GM19193 (cell line): ENCODE data around the gene BCAM.

ENCODE experiments used
- POLR2A ChIP-seq: IDR thresholded peaks from 4 replicates; pipeline ENCODE4 v1.6.1; 2011; ENCODE audit not compliant: insufficient read depth, insufficient read length; ENCODE audit errors: extremely low read depth

The BCAM gene

GRCh38 chr19:44808463-44809371, at the start of gene BCAM:
BCAM (plus strand) TSS chr19:44809103; CDS start chr19:44809125, 22 bp downstream.
- TF ChIP-seq POLR2A, result no peak

- TF ChIP-seq POLR2A, result no peak
These were observed 46.9 kb upstream of the BCAM start for GRCh38 chr19:44762038-44762437.

GRCh38 chr19:44765033-44765948, 43.6 kb upstream of the BCAM start:
- no peak for TF ChIP-seq POLR2A

GRCh38 chr19:44765949-44766335, 43.0 kb upstream of the BCAM start:
- no peak for TF ChIP-seq POLR2A

- TF ChIP-seq POLR2A, result no peak
These were observed 41.4 kb upstream of the BCAM start for GRCh38 chr19:44767295-44768180.

GRCh38 chr19:44770550-44771257, 38.2 kb upstream of the BCAM start:
- no peak for TF ChIP-seq POLR2A

GRCh38 chr19:44772959-44773358, 35.9 kb upstream of the BCAM start:
- no peak for TF ChIP-seq POLR2A

GRCh38 chr19:44775676-44776240, 33.1 kb upstream of the BCAM start:
- no peak for TF ChIP-seq POLR2A

GRCh38 chr19:44776402-44777096, 32.4 kb upstream of the BCAM start:
- TF ChIP-seq POLR2A, result no peak

GRCh38 chr19:44777715-44778347, 31.1 kb upstream of the BCAM start, which contains the start of gene CBLC:
CBLC (plus strand) TSS chr19:44777890; CDS start chr19:44777932, 42 bp downstream.
- TF ChIP-seq POLR2A, result no peak

GRCh38 chr19:44779150-44779549, 29.8 kb upstream of the BCAM start:
- TF ChIP-seq POLR2A, result no peak

- no peak for TF ChIP-seq POLR2A
These were observed 26.2 kb upstream of the BCAM start for GRCh38 chr19:44782729-44783128.

GRCh38 chr19:44783545-44783944, 25.4 kb upstream of the BCAM start:
- no peak for TF ChIP-seq POLR2A

- no peak for TF ChIP-seq POLR2A
These were observed 23.6 kb upstream of the BCAM start for GRCh38 chr19:44785271-44785670.
